NCI-H526 treated with DMSO at 0.1 percent for 48 hours (cell line): ENCODE measurements around the gene CCDC149.

Source experiments
- DNase-seq: peaks from one replicate; lab custom pipeline; 2025; lab: John Stamatoyannopoulos, UW

CCDC149 gene

GRCh38 chr4:24801136-24801855 lies 111.5 kb downstream of the CCDC149 start:
- no peak for DNase-seq

- no peak for DNase-seq
These were observed 112.4 kb downstream of the CCDC149 start for GRCh38 chr4:24800325-24800895.

GRCh38 chr4:24799544-24800324 lies 113.1 kb downstream of the CCDC149 start:
- DNase-seq, result no peak

GRCh38 chr4:24799196-24799543 lies 113.7 kb downstream of the CCDC149 start:
- DNase-seq, result no peak

GRCh38 chr4:24798036-24798610 lies 114.7 kb downstream of the CCDC149 start:
- DNase-seq, result no peak

- DNase-seq, result no peak
These were observed 116.2 kb downstream of the CCDC149 start for GRCh38 chr4:24796620-24797019.

GRCh38 chr4:24795666-24796381 lies 117.0 kb downstream of the CCDC149 start:
- DNase-seq, result no peak

GRCh38 chr4:24794916-24795665 lies 117.8 kb downstream of the CCDC149 start, which contains the start of gene SOD3:
SOD3 (plus strand) TSS chr4:24795573; CDS start chr4:24799522, 3,949 bp downstream.
- DNase-seq, result no peak

- no peak for DNase-seq
These were observed 118.4 kb downstream of the CCDC149 start for GRCh38 chr4:24794480-24794879.

- no peak for DNase-seq
These were observed 118.8 kb downstream of the CCDC149 start for GRCh38 chr4:24794051-24794450.

- DNase-seq, result peak; percentile 11
These were observed 119.4 kb downstream of the CCDC149 start for GRCh38 chr4:24793219-24794005.

GRCh38 chr4:24792552-24792951 lies 120.3 kb downstream of the CCDC149 start:
- DNase-seq, result no peak

GRCh38 chr4:24791043-24791442 lies 121.8 kb downstream of the CCDC149 start:
- no peak for DNase-seq

GRCh38 chr4:24783506-24783905 lies 129.3 kb downstream of the CCDC149 start:
- no peak for DNase-seq

- DNase-seq, result peak; percentile 17
These were observed 130.7 kb downstream of the CCDC149 start for GRCh38 chr4:24781999-24782745.

GRCh38 chr4:24780936-24781495 lies 131.8 kb downstream of the CCDC149 start:
- DNase-seq, result no peak

- DNase-seq, result no peak
These were observed 134.2 kb downstream of the CCDC149 start for GRCh38 chr4:24778464-24779225.
